H9 (cell line): ENCODE results near the gene ZSWIM4. TPM values are rescaled to one million over a fixed set of nuclear protein-coding genes. Genes with fewer than 3 reads are reported as not detected.

Source experiments
- DNase-seq: peaks from one replicate; pipeline ENCODE4 v3.0.0-alpha.2; 2017
- H2AFZ ChIP-seq: one replicate; pipeline ENCODE4 v1.6.1; 2013; ENCODE audit warnings: mild to moderate bottlenecking, low read length, control low read depth, moderate library complexity
- H2AK5ac ChIP-seq: 2 replicates; pipeline ENCODE4 v1.6.1; 2013; ENCODE audit warnings: low read length, control low read depth, mixed read lengths; ENCODE audit not compliant: insufficient read length
- H2BK120ac ChIP-seq: one replicate; pipeline ENCODE4 v1.6.1; 2013; ENCODE audit warnings: low read depth, mild to moderate bottlenecking, low read length, control low read depth, inconsistent platforms; ENCODE audit not compliant: poor library complexity, severe bottlenecking
- H2BK12ac ChIP-seq: 2 replicates; pipeline ENCODE4 v1.6.1; 2013; ENCODE audit warnings: low read length, control low read depth, mixed read lengths, low read depth; ENCODE audit not compliant: insufficient read length
- H2BK15ac ChIP-seq: 2 replicates; pipeline ENCODE4 v1.6.1; 2013; ENCODE audit warnings: low read depth, low read length, control low read depth
- H2BK20ac ChIP-seq: one replicate; pipeline ENCODE4 v1.6.1; 2013; ENCODE audit warnings: low read depth, mild to moderate bottlenecking, low read length, control low read depth, inconsistent platforms; ENCODE audit not compliant: poor library complexity, severe bottlenecking
- H2BK5ac ChIP-seq: 2 replicates; pipeline ENCODE4 v1.6.1; 2013; ENCODE audit warnings: low read length, control low read depth, mixed read lengths; ENCODE audit not compliant: insufficient read length
- H3K14ac ChIP-seq: 2 replicates; pipeline ENCODE4 v1.6.1; 2013; ENCODE audit warnings: low read length, control low read depth; ENCODE audit not compliant: insufficient read depth
- H3K18ac ChIP-seq: 2 replicates; pipeline ENCODE4 v1.6.1; 2013; ENCODE audit warnings: low read depth, mild to moderate bottlenecking, mixed read lengths, low read length, control low read depth; ENCODE audit not compliant: insufficient read length
- H3K23ac ChIP-seq: 2 replicates; pipeline ENCODE4 v1.6.1; 2013; ENCODE audit warnings: low read length, control low read depth, mixed read lengths, low read depth; ENCODE audit not compliant: insufficient read length
- H3K23me2 ChIP-seq: 2 replicates; pipeline ENCODE4 v1.6.1; 2013; ENCODE audit warnings: low read depth, mild to moderate bottlenecking, mixed read lengths, low read length, control low read depth; ENCODE audit not compliant: insufficient read length, poor library complexity, severe bottlenecking
- H3K27ac ChIP-seq: 2 replicates; pipeline ENCODE4 v1.5.1; 2013; ENCODE audit warnings: low read length, control low read depth, mixed read lengths, low read depth; ENCODE audit not compliant: insufficient read length
- H3K27me3 ChIP-seq: 2 replicates; pipeline ENCODE4 v1.6.1; 2013; ENCODE audit warnings: low read length, control low read depth, inconsistent platforms; ENCODE audit not compliant: insufficient read depth
- H3K4ac ChIP-seq: 2 replicates; pipeline ENCODE4 v1.6.1; 2013; ENCODE audit warnings: low read depth, mild to moderate bottlenecking, control low read depth, inconsistent platforms, low read length, moderate library complexity
- H3K4me1 ChIP-seq: 2 replicates; pipeline ENCODE4 v1.6.1; 2013; ENCODE audit warnings: low read length, control low read depth, inconsistent platforms; ENCODE audit not compliant: insufficient read depth
- H3K4me2 ChIP-seq: 2 replicates; pipeline ENCODE4 v1.6.1; 2013; ENCODE audit warnings: low read length, control low read depth, mixed read lengths; ENCODE audit not compliant: insufficient read length, insufficient read depth
- H3K56ac ChIP-seq: 2 replicates; pipeline ENCODE4 v1.6.1; 2013; ENCODE audit warnings: low read depth, mild to moderate bottlenecking, mixed read lengths, low read length, control low read depth; ENCODE audit not compliant: insufficient read length
- H3K79me1 ChIP-seq: 2 replicates; pipeline ENCODE4 v1.6.1; 2013; ENCODE audit warnings: low read depth, mild to moderate bottlenecking, moderate library complexity, low read length, control low read depth, inconsistent platforms; ENCODE audit not compliant: insufficient read depth, poor library complexity, severe bottlenecking
- H3K79me2 ChIP-seq: 2 replicates; pipeline ENCODE4 v1.6.1; 2013; ENCODE audit warnings: low read length, control low read depth, inconsistent platforms; ENCODE audit not compliant: insufficient read depth
- H3K9ac ChIP-seq: 2 replicates; pipeline ENCODE4 v1.6.1; 2013; ENCODE audit warnings: low read length, control low read depth, mixed read lengths; ENCODE audit not compliant: insufficient read length; ENCODE audit errors: extremely low read depth
- H3K9me3 ChIP-seq: one replicate; pipeline ENCODE4 v1.6.1; 2013; ENCODE audit warnings: low read depth, low read length, inconsistent platforms; ENCODE audit not compliant: control insufficient read depth
- H3T11ph ChIP-seq: one replicate; pipeline ENCODE4 v1.6.1; 2013; ENCODE audit warnings: mild to moderate bottlenecking, low read length, control low read depth, inconsistent platforms
- H4K20me1 ChIP-seq: one replicate; pipeline ENCODE4 v1.6.1; 2013; ENCODE audit not compliant: control insufficient read depth, insufficient read length, insufficient read depth
- H4K5ac ChIP-seq: 2 replicates; pipeline ENCODE4 v1.6.1; 2013; ENCODE audit warnings: low read depth, mild to moderate bottlenecking, mixed read lengths, low read length, control low read depth; ENCODE audit not compliant: insufficient read length
- H4K8ac ChIP-seq: replicated peaks from 2 replicates; pipeline ENCODE4 v1.6.1; 2013; ENCODE audit warnings: low read length, control low read depth, mixed read lengths, low read depth; ENCODE audit not compliant: insufficient read length
- H4K91ac ChIP-seq: 2 replicates; pipeline ENCODE4 v1.6.1; 2013; ENCODE audit warnings: low read depth, mild to moderate bottlenecking, moderate library complexity, mixed read lengths, low read length, control low read depth; ENCODE audit not compliant: insufficient read length
- H3K27ac Mint-ChIP-seq, 3 experiments: 2 replicates in 2 of 3; 3 replicates in 1 of 3; pipeline ENCODE4 v1.8.0; 2020 to 2021; ENCODE audit warnings: mixed read lengths in 3 of 3, mild to moderate bottlenecking in 1 of 3, moderate library complexity in 1 of 3
- H3K27me3 Mint-ChIP-seq: 2 replicates; pipeline ENCODE4 v1.8.0; 2021; ENCODE audit warnings: low read depth, mild to moderate bottlenecking, moderate library complexity, mixed read lengths
- H3K36me3 Mint-ChIP-seq, 3 experiments: 2 replicates in 2 of 3; 3 replicates in 1 of 3; pipeline ENCODE4 v1.8.0; 2020 to 2021; ENCODE audit warnings: low read depth in 3 of 3, mixed read lengths in 3 of 3; ENCODE audit not compliant: insufficient read depth in 1 of 3
- H3K4me1 Mint-ChIP-seq, 2 experiments: 2 replicates each; pipeline ENCODE4 v1.8.0; 2020; ENCODE audit warnings: mixed read lengths in 2 of 2
- H3K4me3 Mint-ChIP-seq, 2 experiments: 2 replicates in 1 of 2; 3 replicates in 1 of 2; pipeline ENCODE4 v1.8.0; 2020 to 2021; ENCODE audit warnings: mild to moderate bottlenecking in 2 of 2, mixed read lengths in 2 of 2, moderate library complexity in 1 of 2
- H3K9me3 Mint-ChIP-seq, 2 experiments: 2 replicates in 1 of 2; 3 replicates in 1 of 2; pipeline ENCODE4 v1.8.0; 2020; ENCODE audit warnings: mild to moderate bottlenecking in 2 of 2, mixed read lengths in 2 of 2, moderate library complexity in 1 of 2
- WGBS: extraction: QIAGEN DNeasy Blood & Tissue Kit; methylation state at CpG from one replicate; pipeline ENCODE4 v1.1.7; 2013; ENCODE audit warnings: missing lambda C conversion rate, low lambda C conversion rate, mixed read lengths; ENCODE audit not compliant: insufficient read length; ENCODE audit errors: extremely low coverage; 5-methylcytosine and 5-hydroxymethylcytosine counted together
- total RNA-seq: library from RNA; stranded (reverse); gene quantifications from 2 replicates; pipeline ENCODE4 v1.2.1, GENCODE V29; 2021
- TF ChIP-seq, protein P1 (sequence below): fragments of 200-600 bp; sonication (generic); conservative IDR thresholded peaks from 3 replicates; pipeline ENCODE4 v1.8.0; 2021; ENCODE audit warnings: antibody characterized with exemption, mild to moderate bottlenecking

The ZSWIM4 gene
- total RNA-seq, 1 experiment from 2014 or later: 50.7 TPM

DNA sequence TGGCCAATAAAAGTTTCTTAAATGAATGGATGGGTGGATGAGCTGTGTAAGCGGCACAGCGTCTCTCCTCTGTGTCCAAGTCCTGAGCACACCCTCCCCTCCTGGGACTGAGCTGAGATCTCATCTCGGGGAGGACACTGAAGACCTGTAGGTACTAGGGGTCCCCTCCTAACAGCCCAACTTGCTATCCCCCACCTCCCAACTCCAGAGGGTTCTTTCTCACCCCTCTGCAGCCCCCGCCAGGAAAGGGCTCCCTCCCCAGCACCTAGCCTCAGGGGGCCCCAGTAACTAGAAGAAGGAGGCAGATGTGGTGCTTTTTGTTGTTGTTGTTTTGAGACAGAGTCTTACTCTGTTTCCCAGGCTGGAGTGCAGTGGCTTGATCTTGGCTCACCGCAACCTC is 80.6 kb downstream of the ZSWIM4 start:
- no peak overlapping the region for H4K8ac ChIP-seq
- no peak for DNase-seq
- peaks cover 7 to 13% of the 10 kb centered on the region in 2 experiments for H3K4me1 Mint-ChIP-seq
- H3K36me3 Mint-ChIP-seq: no peaks in the 10 kb centered on the region
- H4K20me1 ChIP-seq: no peaks in the 10 kb centered on the region
- no peak overlapping the region for H3K27ac Mint-ChIP-seq
- H2BK5ac ChIP-seq: no peak overlapping the region
- no peaks in the 10 kb centered on the region for H3K9me3 Mint-ChIP-seq
- no peak overlapping the region for H2BK120ac ChIP-seq
- H2BK20ac ChIP-seq: no peak overlapping the region
- no peak overlapping the region for H3K4me2 ChIP-seq
- no peak overlapping the region for H3K23ac ChIP-seq
- no peak overlapping the region for H3K4ac ChIP-seq
- no peak overlapping the region for H3K56ac ChIP-seq
- no peaks in the 10 kb centered on the region for H3K79me2 ChIP-seq
- H3K27ac ChIP-seq: no peak overlapping the region
- no CpG with 5 or more reads among the region's 5 CpGs for whole genome bisulfite sequencing
- H3K4me1 ChIP-seq: 0 out of 2 replicates have a peak, but pooled peaks cover 3% of the 10 kb centered on the region
- H3K9ac ChIP-seq: no peak overlapping the region
- H3K14ac ChIP-seq: no peak overlapping the region
- H3K23me2 ChIP-seq: peaks cover 6% of the 10 kb centered on the region
- peaks cover 81% of the 10 kb centered on the region for H3K27me3 Mint-ChIP-seq
- no peak overlapping the region for H4K91ac ChIP-seq
- no peak overlapping the region for H4K5ac ChIP-seq
- H3K4me3 Mint-ChIP-seq: no peak overlapping the region
- H2BK12ac ChIP-seq: no peak overlapping the region
- no peak overlapping the region for H2AK5ac ChIP-seq
- H3T11ph ChIP-seq: no peak overlapping the region
- H3K27me3 ChIP-seq: peaks cover 35% of the 10 kb centered on the region; the same call in 1 of the 2 replicates
- TF ChIP-seq, protein P1, sequence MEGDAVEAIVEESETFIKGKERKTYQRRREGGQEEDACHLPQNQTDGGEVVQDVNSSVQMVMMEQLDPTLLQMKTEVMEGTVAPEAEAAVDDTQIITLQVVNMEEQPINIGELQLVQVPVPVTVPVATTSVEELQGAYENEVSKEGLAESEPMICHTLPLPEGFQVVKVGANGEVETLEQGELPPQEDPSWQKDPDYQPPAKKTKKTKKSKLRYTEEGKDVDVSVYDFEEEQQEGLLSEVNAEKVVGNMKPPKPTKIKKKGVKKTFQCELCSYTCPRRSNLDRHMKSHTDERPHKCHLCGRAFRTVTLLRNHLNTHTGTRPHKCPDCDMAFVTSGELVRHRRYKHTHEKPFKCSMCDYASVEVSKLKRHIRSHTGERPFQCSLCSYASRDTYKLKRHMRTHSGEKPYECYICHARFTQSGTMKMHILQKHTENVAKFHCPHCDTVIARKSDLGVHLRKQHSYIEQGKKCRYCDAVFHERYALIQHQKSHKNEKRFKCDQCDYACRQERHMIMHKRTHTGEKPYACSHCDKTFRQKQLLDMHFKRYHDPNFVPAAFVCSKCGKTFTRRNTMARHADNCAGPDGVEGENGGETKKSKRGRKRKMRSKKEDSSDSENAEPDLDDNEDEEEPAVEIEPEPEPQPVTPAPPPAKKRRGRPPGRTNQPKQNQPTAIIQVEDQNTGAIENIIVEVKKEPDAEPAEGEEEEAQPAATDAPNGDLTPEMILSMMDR: no peak
- H3K18ac ChIP-seq: no peak overlapping the region
- no peaks in the 10 kb centered on the region for H3K9me3 ChIP-seq
- H2AFZ ChIP-seq: no peak overlapping the region
- H3K79me1 ChIP-seq: no peaks in the 10 kb centered on the region
- no peak overlapping the region for H2BK15ac ChIP-seq
